Breast epithelium (tissue), 3 donors: ENCODE measurements around the gene CD4.

Experiments
- POLR2A ChIP-seq: fragments of 450-650 bp; IDR thresholded peaks from one replicate; pipeline ENCODE4 v1.6.1; 2016; ENCODE audit warnings: antibody characterized with exemption, mild to moderate bottlenecking, moderate library complexity
- TF ChIP-seq, protein P1 (sequence below), 3 donors: fragments of 450-650 bp; IDR thresholded peaks; one replicate each; pipeline ENCODE4 v1.5.1; 2016 to 2017; ENCODE audit warnings: antibody characterized with exemption in 3 of 3, mild to moderate bottlenecking in 3 of 3, moderate library complexity in 3 of 3

DNA sequence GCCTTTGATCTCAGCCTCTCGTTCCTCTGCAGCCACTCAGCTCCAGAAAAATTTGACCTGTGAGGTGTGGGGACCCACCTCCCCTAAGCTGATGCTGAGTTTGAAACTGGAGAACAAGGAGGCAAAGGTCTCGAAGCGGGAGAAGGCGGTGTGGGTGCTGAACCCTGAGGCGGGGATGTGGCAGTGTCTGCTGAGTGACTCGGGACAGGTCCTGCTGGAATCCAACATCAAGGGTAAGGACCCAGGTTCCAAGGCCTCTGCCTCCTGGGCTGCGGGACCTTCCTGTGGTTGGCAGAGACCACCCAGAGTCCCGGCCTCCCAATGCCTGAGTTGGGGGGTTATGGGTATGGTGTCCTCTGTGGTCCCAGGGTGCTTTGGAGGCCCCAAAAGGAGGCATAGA, 27.8 kb downstream of the CD4 start:
- TF ChIP-seq, protein P1, sequence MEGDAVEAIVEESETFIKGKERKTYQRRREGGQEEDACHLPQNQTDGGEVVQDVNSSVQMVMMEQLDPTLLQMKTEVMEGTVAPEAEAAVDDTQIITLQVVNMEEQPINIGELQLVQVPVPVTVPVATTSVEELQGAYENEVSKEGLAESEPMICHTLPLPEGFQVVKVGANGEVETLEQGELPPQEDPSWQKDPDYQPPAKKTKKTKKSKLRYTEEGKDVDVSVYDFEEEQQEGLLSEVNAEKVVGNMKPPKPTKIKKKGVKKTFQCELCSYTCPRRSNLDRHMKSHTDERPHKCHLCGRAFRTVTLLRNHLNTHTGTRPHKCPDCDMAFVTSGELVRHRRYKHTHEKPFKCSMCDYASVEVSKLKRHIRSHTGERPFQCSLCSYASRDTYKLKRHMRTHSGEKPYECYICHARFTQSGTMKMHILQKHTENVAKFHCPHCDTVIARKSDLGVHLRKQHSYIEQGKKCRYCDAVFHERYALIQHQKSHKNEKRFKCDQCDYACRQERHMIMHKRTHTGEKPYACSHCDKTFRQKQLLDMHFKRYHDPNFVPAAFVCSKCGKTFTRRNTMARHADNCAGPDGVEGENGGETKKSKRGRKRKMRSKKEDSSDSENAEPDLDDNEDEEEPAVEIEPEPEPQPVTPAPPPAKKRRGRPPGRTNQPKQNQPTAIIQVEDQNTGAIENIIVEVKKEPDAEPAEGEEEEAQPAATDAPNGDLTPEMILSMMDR (IDR thresholded peaks at IDR 0.05): no peak
- TF ChIP-seq POLR2A: no peak
